ENCODE data around the gene CEP44. TPM values are rescaled to one million over a fixed set of nuclear protein-coding genes. Genes with fewer than 3 reads are reported as not detected.

CEP44 gene
- total and polyA plus RNA-seq, 4 donors = 2.2 to 18.7 (median 6.1) TPM

DNA sequence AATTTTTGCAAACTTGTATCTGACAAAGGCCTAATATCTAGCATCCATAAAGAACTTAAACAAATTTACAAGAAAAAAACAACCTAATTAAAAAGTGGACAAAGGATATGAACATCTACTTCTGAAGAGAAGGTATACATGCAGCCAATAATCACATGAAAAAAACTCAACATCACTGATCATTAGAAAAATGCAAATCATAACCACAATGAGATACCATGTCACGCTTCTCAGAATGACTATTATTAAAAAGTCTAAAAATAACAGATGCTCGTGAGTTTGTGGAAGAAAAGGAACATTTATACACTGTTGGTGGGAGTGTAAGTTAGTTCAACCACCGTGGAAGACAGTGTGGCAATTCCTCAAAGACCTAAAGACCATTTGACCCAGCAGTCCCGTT is 24.0 kb downstream of the CEP44 start:
- H3K36me3 ChIP-seq (ENCODE audit: control insufficient read depth in 4 of 4, insufficient read depth in 3 of 4, low read depth in 1 of 4, low read length in 3 of 4) = peaks cover 0 to 11% (median 3%) of the 10 kb centered on the region in 4 donors
- H3K9ac ChIP-seq (ENCODE audit: low read depth in 1 of 2, low read length in 2 of 2) = no peak overlapping the region
- H3K4me1 ChIP-seq (ENCODE audit: control insufficient read depth in 4 of 4, insufficient read depth in 4 of 4, low read length in 3 of 4) = no peaks in the 10 kb centered on the region
- 95% methylated on average over 4 of the region's 4 CpGs for WGBS
- no peak overlapping the region for H3K27ac ChIP-seq (ENCODE audit: low read depth in 1 of 2, low read length in 2 of 2)
- no peaks in the 10 kb centered on the region for H3K9me3 ChIP-seq (ENCODE audit: control insufficient read depth in 4 of 4, low read length in 3 of 4)
- H3K27me3 ChIP-seq (ENCODE audit: control insufficient read depth in 4 of 4, insufficient read depth in 4 of 4, low read length in 3 of 4) = no peaks in the 10 kb centered on the region
- DNase-seq (ENCODE audit: low spot score) = no peak
- TF ChIP-seq FOXA2 (IDR thresholded peaks at IDR 0.05) = no peak
- no peak for TF ChIP-seq HNF4G (IDR thresholded peaks at IDR 0.05)
- TF ChIP-seq FOXA1 (IDR thresholded peaks at IDR 0.05) = no peak
- no peak for TF ChIP-seq EGR1 (IDR thresholded peaks at IDR 0.05; ENCODE audit: low read depth in 2 of 2)
- TF ChIP-seq RAD21 (IDR thresholded peaks at IDR 0.05) = no peak
- no peak for TF ChIP-seq JUND (IDR thresholded peaks at IDR 0.05)
- no peak for TF ChIP-seq GABPA (IDR thresholded peaks at IDR 0.05 in 1 of 2, conservative IDR thresholded peaks at IDR 0.05 in 1 of 2)
- no peak for TF ChIP-seq RXRA (IDR thresholded peaks at IDR 0.05)
- no peak for TF ChIP-seq HNF4A (conservative IDR thresholded peaks at IDR 0.05)
- TF ChIP-seq TAF1 (conservative IDR thresholded peaks at IDR 0.05) = no peak
- TF ChIP-seq, protein P1, sequence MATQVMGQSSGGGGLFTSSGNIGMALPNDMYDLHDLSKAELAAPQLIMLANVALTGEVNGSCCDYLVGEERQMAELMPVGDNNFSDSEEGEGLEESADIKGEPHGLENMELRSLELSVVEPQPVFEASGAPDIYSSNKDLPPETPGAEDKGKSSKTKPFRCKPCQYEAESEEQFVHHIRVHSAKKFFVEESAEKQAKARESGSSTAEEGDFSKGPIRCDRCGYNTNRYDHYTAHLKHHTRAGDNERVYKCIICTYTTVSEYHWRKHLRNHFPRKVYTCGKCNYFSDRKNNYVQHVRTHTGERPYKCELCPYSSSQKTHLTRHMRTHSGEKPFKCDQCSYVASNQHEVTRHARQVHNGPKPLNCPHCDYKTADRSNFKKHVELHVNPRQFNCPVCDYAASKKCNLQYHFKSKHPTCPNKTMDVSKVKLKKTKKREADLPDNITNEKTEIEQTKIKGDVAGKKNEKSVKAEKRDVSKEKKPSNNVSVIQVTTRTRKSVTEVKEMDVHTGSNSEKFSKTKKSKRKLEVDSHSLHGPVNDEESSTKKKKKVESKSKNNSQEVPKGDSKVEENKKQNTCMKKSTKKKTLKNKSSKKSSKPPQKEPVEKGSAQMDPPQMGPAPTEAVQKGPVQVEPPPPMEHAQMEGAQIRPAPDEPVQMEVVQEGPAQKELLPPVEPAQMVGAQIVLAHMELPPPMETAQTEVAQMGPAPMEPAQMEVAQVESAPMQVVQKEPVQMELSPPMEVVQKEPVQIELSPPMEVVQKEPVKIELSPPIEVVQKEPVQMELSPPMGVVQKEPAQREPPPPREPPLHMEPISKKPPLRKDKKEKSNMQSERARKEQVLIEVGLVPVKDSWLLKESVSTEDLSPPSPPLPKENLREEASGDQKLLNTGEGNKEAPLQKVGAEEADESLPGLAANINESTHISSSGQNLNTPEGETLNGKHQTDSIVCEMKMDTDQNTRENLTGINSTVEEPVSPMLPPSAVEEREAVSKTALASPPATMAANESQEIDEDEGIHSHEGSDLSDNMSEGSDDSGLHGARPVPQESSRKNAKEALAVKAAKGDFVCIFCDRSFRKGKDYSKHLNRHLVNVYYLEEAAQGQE (IDR thresholded peaks at IDR 0.05) = no peak
- TF ChIP-seq, protein P2, sequence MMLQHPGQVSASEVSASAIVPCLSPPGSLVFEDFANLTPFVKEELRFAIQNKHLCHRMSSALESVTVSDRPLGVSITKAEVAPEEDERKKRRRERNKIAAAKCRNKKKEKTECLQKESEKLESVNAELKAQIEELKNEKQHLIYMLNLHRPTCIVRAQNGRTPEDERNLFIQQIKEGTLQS (IDR thresholded peaks at IDR 0.05) = no peak
- TF ChIP-seq YY1 (IDR thresholded peaks at IDR 0.05) = no peak
- TF ChIP-seq NR2F2 (IDR thresholded peaks at IDR 0.05) = no peak
- TF ChIP-seq, protein P3, sequence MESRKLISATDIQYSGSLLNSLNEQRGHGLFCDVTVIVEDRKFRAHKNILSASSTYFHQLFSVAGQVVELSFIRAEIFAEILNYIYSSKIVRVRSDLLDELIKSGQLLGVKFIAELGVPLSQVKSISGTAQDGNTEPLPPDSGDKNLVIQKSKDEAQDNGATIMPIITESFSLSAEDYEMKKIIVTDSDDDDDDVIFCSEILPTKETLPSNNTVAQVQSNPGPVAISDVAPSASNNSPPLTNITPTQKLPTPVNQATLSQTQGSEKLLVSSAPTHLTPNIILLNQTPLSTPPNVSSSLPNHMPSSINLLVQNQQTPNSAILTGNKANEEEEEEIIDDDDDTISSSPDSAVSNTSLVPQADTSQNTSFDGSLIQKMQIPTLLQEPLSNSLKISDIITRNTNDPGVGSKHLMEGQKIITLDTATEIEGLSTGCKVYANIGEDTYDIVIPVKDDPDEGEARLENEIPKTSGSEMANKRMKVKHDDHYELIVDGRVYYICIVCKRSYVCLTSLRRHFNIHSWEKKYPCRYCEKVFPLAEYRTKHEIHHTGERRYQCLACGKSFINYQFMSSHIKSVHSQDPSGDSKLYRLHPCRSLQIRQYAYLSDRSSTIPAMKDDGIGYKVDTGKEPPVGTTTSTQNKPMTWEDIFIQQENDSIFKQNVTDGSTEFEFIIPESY (IDR thresholded peaks at IDR 0.05) = no peak
- no peak overlapping the region for H3K4me3 ChIP-seq (ENCODE audit: low read depth in 1 of 3, low read length in 3 of 3)

DNA sequence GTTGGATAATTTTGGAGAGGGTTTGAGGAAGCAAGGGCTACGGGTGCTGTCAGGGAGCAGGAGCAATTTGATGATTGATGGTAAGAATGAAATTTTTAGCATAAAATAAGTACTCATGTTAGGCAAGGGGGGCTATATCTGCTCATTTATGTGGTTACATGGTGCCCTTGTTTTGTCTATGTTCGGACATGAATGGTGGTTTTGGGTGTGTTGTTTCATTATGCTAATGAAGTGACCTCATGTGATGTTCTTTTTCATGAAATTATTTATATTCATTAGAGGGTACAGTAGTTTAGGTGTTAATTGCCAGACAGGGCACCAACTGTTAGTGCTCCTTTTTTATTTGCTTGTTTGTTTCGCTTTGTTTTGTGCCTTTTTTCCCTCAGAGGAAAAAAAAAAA is 29.3 kb downstream of the CEP44 start:
- H3K9ac ChIP-seq (ENCODE audit: low read depth in 1 of 2, low read length in 2 of 2) = no peak overlapping the region
- 96% methylated on average over 3 of the region's 3 CpGs for WGBS
- H3K27ac ChIP-seq (ENCODE audit: low read depth in 1 of 2, low read length in 2 of 2) = no peak overlapping the region
- H3K9me3 ChIP-seq (ENCODE audit: control insufficient read depth in 4 of 4, low read length in 3 of 4) = no peaks in the 10 kb centered on the region
- no peaks in the 10 kb centered on the region for H3K27me3 ChIP-seq (ENCODE audit: control insufficient read depth in 4 of 4, insufficient read depth in 4 of 4, low read length in 3 of 4)
- TF ChIP-seq TAF1 (conservative IDR thresholded peaks at IDR 0.05) = no peak
- TF ChIP-seq EGR1 (IDR thresholded peaks at IDR 0.05; ENCODE audit: low read depth in 2 of 2) = no peak
- TF ChIP-seq, protein P4, sequence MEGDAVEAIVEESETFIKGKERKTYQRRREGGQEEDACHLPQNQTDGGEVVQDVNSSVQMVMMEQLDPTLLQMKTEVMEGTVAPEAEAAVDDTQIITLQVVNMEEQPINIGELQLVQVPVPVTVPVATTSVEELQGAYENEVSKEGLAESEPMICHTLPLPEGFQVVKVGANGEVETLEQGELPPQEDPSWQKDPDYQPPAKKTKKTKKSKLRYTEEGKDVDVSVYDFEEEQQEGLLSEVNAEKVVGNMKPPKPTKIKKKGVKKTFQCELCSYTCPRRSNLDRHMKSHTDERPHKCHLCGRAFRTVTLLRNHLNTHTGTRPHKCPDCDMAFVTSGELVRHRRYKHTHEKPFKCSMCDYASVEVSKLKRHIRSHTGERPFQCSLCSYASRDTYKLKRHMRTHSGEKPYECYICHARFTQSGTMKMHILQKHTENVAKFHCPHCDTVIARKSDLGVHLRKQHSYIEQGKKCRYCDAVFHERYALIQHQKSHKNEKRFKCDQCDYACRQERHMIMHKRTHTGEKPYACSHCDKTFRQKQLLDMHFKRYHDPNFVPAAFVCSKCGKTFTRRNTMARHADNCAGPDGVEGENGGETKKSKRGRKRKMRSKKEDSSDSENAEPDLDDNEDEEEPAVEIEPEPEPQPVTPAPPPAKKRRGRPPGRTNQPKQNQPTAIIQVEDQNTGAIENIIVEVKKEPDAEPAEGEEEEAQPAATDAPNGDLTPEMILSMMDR (IDR thresholded peaks at IDR 0.05; ENCODE audit: low read depth, low read length, missing input control) = no peak
- no peak for TF ChIP-seq HNF4G (IDR thresholded peaks at IDR 0.05)
- no peak for DNase-seq (ENCODE audit: low spot score)
- H3K4me3 ChIP-seq (ENCODE audit: low read depth in 1 of 3, low read length in 3 of 3) = no peak overlapping the region
- H3K4me1 ChIP-seq (ENCODE audit: control insufficient read depth in 4 of 4, insufficient read depth in 4 of 4, low read length in 3 of 4) = no peaks in the 10 kb centered on the region
- H3K36me3 ChIP-seq (ENCODE audit: control insufficient read depth in 4 of 4, insufficient read depth in 3 of 4, low read depth in 1 of 4, low read length in 3 of 4) = peaks cover 2 to 8% (median 6%) of the 10 kb centered on the region in 4 donors

Data from liver (tissue), 9 donors.